ENCODE results near the gene RAI2. TPM values are rescaled to one million over a fixed set of nuclear protein-coding genes. Genes with fewer than 3 reads are reported as not detected.
"Not testable (repeated sequence)": the region's sequence is repeated elsewhere in the genome, so short reads cannot be mapped to it uniquely, and the experiment has no call there.

Gene RAI2
- total RNA-seq, 1 donor from 2014 or later: not detected

- Mint-ChIP-seq H3K27ac (no peak overlapping the region), H3K4me3 (no peak overlapping the region), H3K36me3 (ENCODE audit: low read depth) (no peaks in the 10 kb centered on the region), H3K4me1 (no peaks in the 10 kb centered on the region), H3K9me3 (no peaks in the 10 kb centered on the region), H3K27me3 (no peaks in the 10 kb centered on the region)
- ChIA-PET CTCF (no interaction called here), POLR2A (no interaction called here)
- intact Hi-C loops (cut with micrococcal nuclease): no loop called here
- ATAC-seq (ENCODE audit: low read depth): no peak
- TF ChIP-seq, protein P1, sequence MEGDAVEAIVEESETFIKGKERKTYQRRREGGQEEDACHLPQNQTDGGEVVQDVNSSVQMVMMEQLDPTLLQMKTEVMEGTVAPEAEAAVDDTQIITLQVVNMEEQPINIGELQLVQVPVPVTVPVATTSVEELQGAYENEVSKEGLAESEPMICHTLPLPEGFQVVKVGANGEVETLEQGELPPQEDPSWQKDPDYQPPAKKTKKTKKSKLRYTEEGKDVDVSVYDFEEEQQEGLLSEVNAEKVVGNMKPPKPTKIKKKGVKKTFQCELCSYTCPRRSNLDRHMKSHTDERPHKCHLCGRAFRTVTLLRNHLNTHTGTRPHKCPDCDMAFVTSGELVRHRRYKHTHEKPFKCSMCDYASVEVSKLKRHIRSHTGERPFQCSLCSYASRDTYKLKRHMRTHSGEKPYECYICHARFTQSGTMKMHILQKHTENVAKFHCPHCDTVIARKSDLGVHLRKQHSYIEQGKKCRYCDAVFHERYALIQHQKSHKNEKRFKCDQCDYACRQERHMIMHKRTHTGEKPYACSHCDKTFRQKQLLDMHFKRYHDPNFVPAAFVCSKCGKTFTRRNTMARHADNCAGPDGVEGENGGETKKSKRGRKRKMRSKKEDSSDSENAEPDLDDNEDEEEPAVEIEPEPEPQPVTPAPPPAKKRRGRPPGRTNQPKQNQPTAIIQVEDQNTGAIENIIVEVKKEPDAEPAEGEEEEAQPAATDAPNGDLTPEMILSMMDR (IDR thresholded peaks at IDR 0.05): no peak
- DNase-seq: no peak
Measured at GRCh38 chrX:17792826-17793225, 68.3 kb downstream of the RAI2 start.

DNA sequence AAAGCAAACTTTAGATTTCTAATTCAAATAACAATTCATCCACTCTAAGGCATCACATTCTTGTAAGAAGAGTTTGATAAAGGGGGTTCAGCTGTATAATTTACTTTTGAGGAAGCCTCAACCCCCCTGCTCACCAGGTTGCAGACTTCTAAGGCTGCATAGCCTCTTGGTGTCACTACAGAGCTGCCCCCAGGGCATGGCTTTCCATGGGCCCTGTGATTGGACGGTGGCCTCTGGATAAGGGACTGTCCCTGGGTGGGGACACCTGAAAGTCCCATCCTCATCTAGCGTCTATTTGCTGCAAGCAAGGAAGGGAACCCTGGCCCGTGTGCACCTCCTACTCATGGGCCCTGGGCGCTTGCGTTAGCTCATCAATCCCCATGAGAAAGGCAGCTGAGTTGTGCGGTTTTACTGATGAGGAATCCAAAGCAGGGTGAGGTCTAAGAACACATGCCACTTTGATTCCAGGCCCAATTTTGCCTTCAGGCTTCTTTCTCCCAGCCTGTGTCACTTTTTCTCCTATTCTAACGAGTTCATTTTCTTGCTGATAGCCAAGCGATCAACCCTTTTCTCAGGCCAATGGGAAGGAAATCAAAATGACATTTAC is 72.0 kb downstream of the RAI2 start:
- no peak overlapping the region for H3K4me3 Mint-ChIP-seq
- H3K27me3 Mint-ChIP-seq: no peaks in the 10 kb centered on the region
- DNase-seq (no peak), ATAC-seq (ENCODE audit: low read depth) (no peak)
- no peaks in the 10 kb centered on the region for H3K9me3 Mint-ChIP-seq
- no peak overlapping the region for H3K27ac Mint-ChIP-seq
- H3K4me1 Mint-ChIP-seq: no peaks in the 10 kb centered on the region
- POLR2A ChIA-PET: no interaction called here
- intact Hi-C loops (cut with micrococcal nuclease): no loop called here
- TF ChIP-seq, protein P1 (IDR thresholded peaks at IDR 0.05): no peak
- no peaks in the 10 kb centered on the region for H3K36me3 Mint-ChIP-seq (ENCODE audit: low read depth)
- CTCF ChIA-PET: interaction anchor here (1.3 kb wide), 1 partner anchor 1545 kb away, joined by 4 read pairs; no protein-coding TSS in a partner anchor

DNA sequence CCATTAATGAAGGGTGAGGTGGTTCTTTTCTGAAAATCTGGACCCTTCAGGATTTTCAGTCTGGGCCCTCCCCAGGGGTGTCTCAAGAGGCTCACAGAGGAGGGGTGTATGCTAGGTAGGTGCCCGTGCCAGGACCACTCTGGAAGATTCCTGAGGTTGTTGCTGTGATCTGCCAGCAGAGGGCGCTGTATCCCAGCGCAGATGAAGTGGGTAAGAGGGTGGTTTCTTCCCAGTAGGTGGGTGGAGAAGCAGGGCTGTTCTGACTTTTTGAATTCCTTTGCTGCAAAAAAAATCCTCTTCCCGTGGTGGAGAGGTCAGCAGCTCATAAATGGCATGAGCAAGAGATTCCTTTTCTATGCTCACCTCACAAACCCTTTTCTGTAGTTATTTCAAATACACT is 72.7 kb downstream of the RAI2 start:
- no peaks in the 10 kb centered on the region for H3K27me3 Mint-ChIP-seq
- H3K27ac Mint-ChIP-seq: no peak overlapping the region
- ChIA-PET CTCF (interaction anchor here (1.3 kb wide), 1 partner anchor 1545 kb away, joined by 4 read pairs; no protein-coding TSS in a partner anchor), POLR2A (no interaction called here)
- H3K4me3 Mint-ChIP-seq: no peak overlapping the region
- TF ChIP-seq, protein P1 (IDR thresholded peaks at IDR 0.05): no peak
- ATAC-seq (ENCODE audit: low read depth) (no peak), DNase-seq (no peak)
- no peaks in the 10 kb centered on the region for H3K9me3 Mint-ChIP-seq
- H3K36me3 Mint-ChIP-seq (ENCODE audit: low read depth): no peaks in the 10 kb centered on the region
- H3K4me1 Mint-ChIP-seq: no peaks in the 10 kb centered on the region
- intact Hi-C loops (cut with micrococcal nuclease): no loop called here

- H3K27me3 Mint-ChIP-seq: no peaks in the 10 kb centered on the region
- H3K27ac Mint-ChIP-seq: no peak overlapping the region
- no peaks in the 10 kb centered on the region for H3K9me3 Mint-ChIP-seq
- no peaks in the 10 kb centered on the region for H3K4me1 Mint-ChIP-seq
- ATAC-seq (ENCODE audit: low read depth): no peak
- TF ChIP-seq, protein P1 (IDR thresholded peaks at IDR 0.05): no peak
- ChIA-PET POLR2A (no interaction called here), CTCF (interaction anchor here (1.3 kb wide), 1 partner anchor 1546 kb away, joined by 4 read pairs; no protein-coding TSS in a partner anchor)
- H3K36me3 Mint-ChIP-seq (ENCODE audit: low read depth): no peaks in the 10 kb centered on the region
- H3K4me3 Mint-ChIP-seq: no peak overlapping the region
- intact Hi-C loops (cut with micrococcal nuclease): no loop called here
- DNase-seq: no peak
Measured at GRCh38 chrX:17787557-17787956, 73.5 kb downstream of the RAI2 start.

- H3K4me3 Mint-ChIP-seq; H3K4me1 Mint-ChIP-seq; DNase-seq; ATAC-seq (ENCODE audit: low read depth); H3K27ac Mint-ChIP-seq; H3K9me3 Mint-ChIP-seq; H3K27me3 Mint-ChIP-seq; intact Hi-C loops (cut with micrococcal nuclease); POLR2A ChIA-PET; CTCF ChIA-PET; H3K36me3 Mint-ChIP-seq (ENCODE audit: low read depth): not testable (repeated sequence)
Measured at GRCh38 chrX:17786554-17787347, 74.3 kb downstream of the RAI2 start.
